MCF 10A (cell line): ENCODE data around the gene NAB1. TPM values are rescaled to one million over a fixed set of nuclear protein-coding genes. Genes with fewer than 3 reads are reported as not detected.

Experiments used
- BruUV-seq: library from RNA; stranded (reverse); fragments of 400-500 nt; replicated peaks from 2 replicates; lab custom pipeline; 2021; lab: Mats Ljungman, UMichigan
- CTCF ChIA-PET: fragments of 300-600 bp; sonication (Branson Sonifier 250); formaldehyde crosslinking; extraction: SDS; loops from one replicate; lab custom pipeline; 2021; ENCODE audit warnings: antibody characterized with exemption, inconsistent platforms; lab: Yijun Ruan, JAX
- POLR2A ChIA-PET: fragments of 300-600, 350-650 bp; sonication (Branson Sonifier 250); formaldehyde crosslinking; extraction: SDS; loops from one replicate; lab custom pipeline; 2020; ENCODE audit warnings: antibody characterized with exemption, inconsistent platforms; lab: Yijun Ruan, JAX
- DNase-seq: peaks from one replicate; pipeline ENCODE4 v3.0.0-alpha.2; 2018; ENCODE audit not compliant: unreplicated experiment
- H3K27ac Mint-ChIP-seq: one replicate; pipeline ENCODE4 v1.8.0; 2022; ENCODE audit warnings: mild to moderate bottlenecking, low read depth, mixed read lengths; ENCODE audit not compliant: unreplicated experiment
- H3K27me3 Mint-ChIP-seq: one replicate; pipeline ENCODE4 v1.8.0; 2022; ENCODE audit warnings: mixed read lengths; ENCODE audit not compliant: insufficient read depth, unreplicated experiment
- H3K36me3 Mint-ChIP-seq: one replicate; pipeline ENCODE4 v1.8.0; 2022; ENCODE audit warnings: mild to moderate bottlenecking, moderate library complexity, mixed read lengths; ENCODE audit not compliant: insufficient read depth, unreplicated experiment
- H3K4me1 Mint-ChIP-seq: one replicate; pipeline ENCODE4 v1.8.0; 2022; ENCODE audit warnings: mixed read lengths; ENCODE audit not compliant: insufficient read depth, unreplicated experiment
- H3K4me3 Mint-ChIP-seq: one replicate; pipeline ENCODE4 v1.8.0; 2022; ENCODE audit warnings: mild to moderate bottlenecking, moderate library complexity, mixed read lengths; ENCODE audit not compliant: unreplicated experiment
- H3K9me3 Mint-ChIP-seq: one replicate; pipeline ENCODE4 v1.8.0; 2022; ENCODE audit warnings: mixed read lengths; ENCODE audit not compliant: unreplicated experiment
- intact Hi-C: fragments of 100-400 bp; cut with micrococcal nuclease; formaldehyde crosslinking; loops from 2 replicates; pipeline ENCODE4 v1.14.1; 2022
- total RNA-seq: library from RNA; stranded (reverse); gene quantifications from 2 replicates; pipeline ENCODE4 v1.2.3, GENCODE V29; 2022
- TF ChIP-seq, protein P1 (sequence below): fragments of 200-600 bp; IDR thresholded peaks from one replicate; pipeline ENCODE4 v1.8.0; 2022; ENCODE audit warnings: antibody characterized with exemption, mild to moderate bottlenecking; ENCODE audit not compliant: unreplicated experiment

NAB1 gene
- total RNA-seq, 1 experiment from 2014 or later = 48.5 TPM

GRCh38 chr2:190678444-190679162 lies 29.7 kb downstream of the NAB1 start:
- Mint-ChIP-seq H3K27me3 (no peaks in the 10 kb centered on the region), H3K4me1 (peaks cover 18% of the 10 kb centered on the region), H3K36me3 (peaks cover 51% of the 10 kb centered on the region), H3K4me3 (no peak overlapping the region), H3K9me3 (no peaks in the 10 kb centered on the region), H3K27ac (peak overlapping the region; percentile 6)
- CTCF ChIA-PET = interaction anchor here (0.6 to 3.1 kb wide), 10 partner anchors 12 to 360 kb away, joined by 3 to 18 read pairs (median 4); no protein-coding TSS in a partner anchor
- BruUV-seq = no TSS peak
- DNase-seq = no peak
- POLR2A ChIA-PET = interaction anchor here (0.6 to 4.3 kb wide), 7 partner anchors 11 to 589 kb away, joined by 3 to 18 read pairs (median 4); no protein-coding TSS in a partner anchor
- TF ChIP-seq, protein P1, sequence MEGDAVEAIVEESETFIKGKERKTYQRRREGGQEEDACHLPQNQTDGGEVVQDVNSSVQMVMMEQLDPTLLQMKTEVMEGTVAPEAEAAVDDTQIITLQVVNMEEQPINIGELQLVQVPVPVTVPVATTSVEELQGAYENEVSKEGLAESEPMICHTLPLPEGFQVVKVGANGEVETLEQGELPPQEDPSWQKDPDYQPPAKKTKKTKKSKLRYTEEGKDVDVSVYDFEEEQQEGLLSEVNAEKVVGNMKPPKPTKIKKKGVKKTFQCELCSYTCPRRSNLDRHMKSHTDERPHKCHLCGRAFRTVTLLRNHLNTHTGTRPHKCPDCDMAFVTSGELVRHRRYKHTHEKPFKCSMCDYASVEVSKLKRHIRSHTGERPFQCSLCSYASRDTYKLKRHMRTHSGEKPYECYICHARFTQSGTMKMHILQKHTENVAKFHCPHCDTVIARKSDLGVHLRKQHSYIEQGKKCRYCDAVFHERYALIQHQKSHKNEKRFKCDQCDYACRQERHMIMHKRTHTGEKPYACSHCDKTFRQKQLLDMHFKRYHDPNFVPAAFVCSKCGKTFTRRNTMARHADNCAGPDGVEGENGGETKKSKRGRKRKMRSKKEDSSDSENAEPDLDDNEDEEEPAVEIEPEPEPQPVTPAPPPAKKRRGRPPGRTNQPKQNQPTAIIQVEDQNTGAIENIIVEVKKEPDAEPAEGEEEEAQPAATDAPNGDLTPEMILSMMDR = no peak
- intact Hi-C loops = no loop called here

- Mint-ChIP-seq H3K9me3 (no peaks in the 10 kb centered on the region), H3K4me1 (peaks cover 18% of the 10 kb centered on the region), H3K36me3 (peaks cover 47% of the 10 kb centered on the region), H3K27me3 (no peaks in the 10 kb centered on the region), H3K4me3 (no peak overlapping the region), H3K27ac (no peak overlapping the region)
- POLR2A ChIA-PET = interaction anchor here (1.2 to 4.3 kb wide), 9 partner anchors 12 to 283 kb away, joined by 3 to 18 read pairs (median 4); no protein-coding TSS in a partner anchor
- intact Hi-C loops = no loop called here
- TF ChIP-seq, protein P1 = no peak
- no TSS peak for BruUV-seq
- CTCF ChIA-PET = interaction anchor here (0.6 to 3.1 kb wide), 20 partner anchors 13 to 361 kb away, joined by 3 to 18 read pairs (median 4); no protein-coding TSS in a partner anchor
- DNase-seq = no peak
These were observed 30.5 kb downstream of the NAB1 start for GRCh38 chr2:190679391-190679790.

GRCh38 chr2:190679813-190680591 lies 31.1 kb downstream of the NAB1 start:
- TF ChIP-seq, protein P1 = peak; percentile 86
- Mint-ChIP-seq H3K27me3 (no peaks in the 10 kb centered on the region), H3K27ac (peak overlapping the region; percentile 50), H3K9me3 (no peaks in the 10 kb centered on the region), H3K36me3 (peaks cover 45% of the 10 kb centered on the region), H3K4me3 (peak overlapping the region; percentile 12), H3K4me1 (peaks cover 18% of the 10 kb centered on the region)
- ChIA-PET POLR2A (interaction anchor here (0.6 to 4.3 kb wide), 16 partner anchors 12 to 283 kb away, joined by 3 to 18 read pairs (median 4); no protein-coding TSS in a partner anchor), CTCF (interaction anchor here (0.6 to 3.1 kb wide), 26 partner anchors 10 to 297 kb away, joined by 3 to 18 read pairs (median 4); no protein-coding TSS in a partner anchor)
- DNase-seq = peak; percentile 95
- intact Hi-C loops = loop anchor here (1.0 kb wide), 4 partner anchors 44 to 297 kb away; partner anchors contain the start of gene NEMP2
- BruUV-seq = no TSS peak
